H9 (cell line): Measurements from ENCODE around the gene SLC39A1. TPM values are rescaled to one million over a fixed set of nuclear protein-coding genes. Genes with fewer than 3 reads are reported as not detected.

Experiments used
- DNase-seq: peaks from one replicate; pipeline ENCODE4 v3.0.0-alpha.2; 2017
- H2AFZ ChIP-seq: one replicate; pipeline ENCODE4 v1.6.1; 2013; ENCODE audit warnings: mild to moderate bottlenecking, low read length, control low read depth, moderate library complexity
- H2AK5ac ChIP-seq: 2 replicates; pipeline ENCODE4 v1.6.1; 2013; ENCODE audit warnings: low read length, control low read depth, mixed read lengths; ENCODE audit not compliant: insufficient read length
- H2BK120ac ChIP-seq: one replicate; pipeline ENCODE4 v1.6.1; 2013; ENCODE audit warnings: low read depth, mild to moderate bottlenecking, low read length, control low read depth, inconsistent platforms; ENCODE audit not compliant: poor library complexity, severe bottlenecking
- H2BK12ac ChIP-seq: 2 replicates; pipeline ENCODE4 v1.6.1; 2013; ENCODE audit warnings: low read length, control low read depth, mixed read lengths, low read depth; ENCODE audit not compliant: insufficient read length
- H2BK15ac ChIP-seq: 2 replicates; pipeline ENCODE4 v1.6.1; 2013; ENCODE audit warnings: low read depth, low read length, control low read depth
- H2BK20ac ChIP-seq: one replicate; pipeline ENCODE4 v1.6.1; 2013; ENCODE audit warnings: low read depth, mild to moderate bottlenecking, low read length, control low read depth, inconsistent platforms; ENCODE audit not compliant: poor library complexity, severe bottlenecking
- H2BK5ac ChIP-seq: 2 replicates; pipeline ENCODE4 v1.6.1; 2013; ENCODE audit warnings: low read length, control low read depth, mixed read lengths; ENCODE audit not compliant: insufficient read length
- H3K14ac ChIP-seq: 2 replicates; pipeline ENCODE4 v1.6.1; 2013; ENCODE audit warnings: low read length, control low read depth; ENCODE audit not compliant: insufficient read depth
- H3K18ac ChIP-seq: 2 replicates; pipeline ENCODE4 v1.6.1; 2013; ENCODE audit warnings: low read depth, mild to moderate bottlenecking, mixed read lengths, low read length, control low read depth; ENCODE audit not compliant: insufficient read length
- H3K23ac ChIP-seq: 2 replicates; pipeline ENCODE4 v1.6.1; 2013; ENCODE audit warnings: low read length, control low read depth, mixed read lengths, low read depth; ENCODE audit not compliant: insufficient read length
- H3K23me2 ChIP-seq: 2 replicates; pipeline ENCODE4 v1.6.1; 2013; ENCODE audit warnings: low read depth, mild to moderate bottlenecking, mixed read lengths, low read length, control low read depth; ENCODE audit not compliant: insufficient read length, poor library complexity, severe bottlenecking
- H3K27ac ChIP-seq: 2 replicates; pipeline ENCODE4 v1.5.1; 2013; ENCODE audit warnings: low read length, control low read depth, mixed read lengths, low read depth; ENCODE audit not compliant: insufficient read length
- H3K27me3 ChIP-seq: 2 replicates; pipeline ENCODE4 v1.6.1; 2013; ENCODE audit warnings: low read length, control low read depth, inconsistent platforms; ENCODE audit not compliant: insufficient read depth
- H3K4ac ChIP-seq: 2 replicates; pipeline ENCODE4 v1.6.1; 2013; ENCODE audit warnings: low read depth, mild to moderate bottlenecking, control low read depth, inconsistent platforms, low read length, moderate library complexity
- H3K4me1 ChIP-seq: 2 replicates; pipeline ENCODE4 v1.6.1; 2013; ENCODE audit warnings: low read length, control low read depth, inconsistent platforms; ENCODE audit not compliant: insufficient read depth
- H3K4me2 ChIP-seq: 2 replicates; pipeline ENCODE4 v1.6.1; 2013; ENCODE audit warnings: low read length, control low read depth, mixed read lengths; ENCODE audit not compliant: insufficient read length, insufficient read depth
- H3K56ac ChIP-seq: 2 replicates; pipeline ENCODE4 v1.6.1; 2013; ENCODE audit warnings: low read depth, mild to moderate bottlenecking, mixed read lengths, low read length, control low read depth; ENCODE audit not compliant: insufficient read length
- H3K79me1 ChIP-seq: 2 replicates; pipeline ENCODE4 v1.6.1; 2013; ENCODE audit warnings: low read depth, mild to moderate bottlenecking, moderate library complexity, low read length, control low read depth, inconsistent platforms; ENCODE audit not compliant: insufficient read depth, poor library complexity, severe bottlenecking
- H3K79me2 ChIP-seq: 2 replicates; pipeline ENCODE4 v1.6.1; 2013; ENCODE audit warnings: low read length, control low read depth, inconsistent platforms; ENCODE audit not compliant: insufficient read depth
- H3K9ac ChIP-seq: 2 replicates; pipeline ENCODE4 v1.6.1; 2013; ENCODE audit warnings: low read length, control low read depth, mixed read lengths; ENCODE audit not compliant: insufficient read length; ENCODE audit errors: extremely low read depth
- H3K9me3 ChIP-seq: one replicate; pipeline ENCODE4 v1.6.1; 2013; ENCODE audit warnings: low read depth, low read length, inconsistent platforms; ENCODE audit not compliant: control insufficient read depth
- H3T11ph ChIP-seq: one replicate; pipeline ENCODE4 v1.6.1; 2013; ENCODE audit warnings: mild to moderate bottlenecking, low read length, control low read depth, inconsistent platforms
- H4K20me1 ChIP-seq: one replicate; pipeline ENCODE4 v1.6.1; 2013; ENCODE audit not compliant: control insufficient read depth, insufficient read length, insufficient read depth
- H4K5ac ChIP-seq: 2 replicates; pipeline ENCODE4 v1.6.1; 2013; ENCODE audit warnings: low read depth, mild to moderate bottlenecking, mixed read lengths, low read length, control low read depth; ENCODE audit not compliant: insufficient read length
- H4K8ac ChIP-seq: replicated peaks from 2 replicates; pipeline ENCODE4 v1.6.1; 2013; ENCODE audit warnings: low read length, control low read depth, mixed read lengths, low read depth; ENCODE audit not compliant: insufficient read length
- H4K91ac ChIP-seq: 2 replicates; pipeline ENCODE4 v1.6.1; 2013; ENCODE audit warnings: low read depth, mild to moderate bottlenecking, moderate library complexity, mixed read lengths, low read length, control low read depth; ENCODE audit not compliant: insufficient read length
- H3K27ac Mint-ChIP-seq, 3 experiments: 2 replicates in 2 of 3; 3 replicates in 1 of 3; pipeline ENCODE4 v1.8.0; 2020 to 2021; ENCODE audit warnings: mixed read lengths in 3 of 3, mild to moderate bottlenecking in 1 of 3, moderate library complexity in 1 of 3
- H3K27me3 Mint-ChIP-seq: 2 replicates; pipeline ENCODE4 v1.8.0; 2021; ENCODE audit warnings: low read depth, mild to moderate bottlenecking, moderate library complexity, mixed read lengths
- H3K36me3 Mint-ChIP-seq, 3 experiments: 2 replicates in 2 of 3; 3 replicates in 1 of 3; pipeline ENCODE4 v1.8.0; 2020 to 2021; ENCODE audit warnings: low read depth in 3 of 3, mixed read lengths in 3 of 3; ENCODE audit not compliant: insufficient read depth in 1 of 3
- H3K4me1 Mint-ChIP-seq, 2 experiments: 2 replicates each; pipeline ENCODE4 v1.8.0; 2020; ENCODE audit warnings: mixed read lengths in 2 of 2
- H3K4me3 Mint-ChIP-seq, 2 experiments: 2 replicates in 1 of 2; 3 replicates in 1 of 2; pipeline ENCODE4 v1.8.0; 2020 to 2021; ENCODE audit warnings: mild to moderate bottlenecking in 2 of 2, mixed read lengths in 2 of 2, moderate library complexity in 1 of 2
- H3K9me3 Mint-ChIP-seq, 2 experiments: 2 replicates in 1 of 2; 3 replicates in 1 of 2; pipeline ENCODE4 v1.8.0; 2020; ENCODE audit warnings: mild to moderate bottlenecking in 2 of 2, mixed read lengths in 2 of 2, moderate library complexity in 1 of 2
- CTCF ChIP-seq: fragments of 200-600 bp; sonication (generic); conservative IDR thresholded peaks from 3 replicates; pipeline ENCODE4 v1.8.0; 2021; ENCODE audit warnings: antibody characterized with exemption, mild to moderate bottlenecking
- WGBS: extraction: QIAGEN DNeasy Blood & Tissue Kit; methylation state at CpG from one replicate; pipeline ENCODE4 v1.1.7; 2013; ENCODE audit warnings: missing lambda C conversion rate, low lambda C conversion rate, mixed read lengths; ENCODE audit not compliant: insufficient read length; ENCODE audit errors: extremely low coverage; 5-methylcytosine and 5-hydroxymethylcytosine counted together
- total RNA-seq: library from RNA; stranded (reverse); gene quantifications from 2 replicates; pipeline ENCODE4 v1.2.1, GENCODE V29; 2021

The SLC39A1 gene
- total RNA-seq, 1 experiment from 2014 or later = 161 TPM

DNA sequence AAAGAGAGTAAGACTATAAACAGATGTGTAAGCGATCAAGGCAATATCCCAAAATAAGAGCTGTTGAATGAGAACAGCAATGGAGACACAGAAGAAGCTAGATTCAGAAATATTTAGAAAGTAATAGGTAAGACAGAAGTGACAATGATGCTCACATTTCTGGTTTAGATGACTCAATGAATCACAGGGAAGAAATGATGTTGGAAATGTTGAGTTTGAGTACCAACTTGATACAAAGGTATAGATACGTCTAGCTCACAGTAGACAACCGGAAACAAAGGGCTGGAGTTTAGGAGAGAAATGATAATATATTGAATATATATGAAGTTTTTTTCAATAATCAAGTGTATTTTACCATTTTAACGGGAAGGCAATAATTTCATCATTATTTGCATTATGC, 47.0 kb downstream of the SLC39A1 start:
- Histone ChIP-seq H3K18ac (no peak overlapping the region), H2BK12ac (no peak overlapping the region), H3K23me2 (no peaks in the 10 kb centered on the region), H3K79me2 (peaks cover 41% of the 10 kb centered on the region; the same call in 1 of the 2 replicates), H2AFZ (no peak overlapping the region), H3K79me1 (peaks cover 6% of the 10 kb centered on the region), H3K27me3 (no peaks in the 10 kb centered on the region), H4K8ac (no peak overlapping the region), H4K5ac (no peak overlapping the region), H4K20me1 (no peaks in the 10 kb centered on the region), H2BK15ac (no peak overlapping the region), H3K4ac (no peak overlapping the region), H2BK120ac (no peak overlapping the region), H3K23ac (no peak overlapping the region), H2BK5ac (no peak overlapping the region), H3T11ph (no peak overlapping the region), H4K91ac (no peak overlapping the region), H3K9me3 (no peaks in the 10 kb centered on the region), H3K14ac (no peak overlapping the region), H2AK5ac (no peak overlapping the region), H2BK20ac (no peak overlapping the region), H3K4me2 (no peak overlapping the region), H3K4me1 (no peaks in the 10 kb centered on the region; the same call in 1 of the 2 replicates), H3K9ac (no peak overlapping the region), H3K27ac (no peak overlapping the region), H3K56ac (no peak overlapping the region)
- WGBS = no CpG with 5 or more reads among the region's 4 CpGs
- Mint-ChIP-seq H3K9me3 (no peaks in the 10 kb centered on the region), H3K4me3 (no peak overlapping the region), H3K4me1 (peaks cover 16 to 18% of the 10 kb centered on the region in 2 experiments), H3K36me3 (peaks cover 5 to 16% (median 15%) of the 10 kb centered on the region in 3 experiments; a peak in 5 of 7 replicates), H3K27ac (no peak overlapping the region), H3K27me3 (no peaks in the 10 kb centered on the region)
- TF ChIP-seq CTCF = no peak
- DNase-seq = no peak
